A673 (cell line): ENCODE data around the gene LRRC15. TPM values are rescaled to one million over a fixed set of nuclear protein-coding genes. Genes with fewer than 3 reads are reported as not detected.

Experiments
- BruUV-seq: library from RNA; stranded (reverse); fragments of 400-500 nt; replicated peaks from 2 replicates; lab custom pipeline; 2021; lab: Mats Ljungman, UMichigan
- CTCF ChIA-PET: fragments of 300-600 bp; sonication (Branson Sonifier 250); formaldehyde crosslinking; loops from one replicate; lab custom pipeline; 2022; ENCODE audit warnings: antibody characterized with exemption; lab: Charles Lee
- POLR2A ChIA-PET: fragments of 300-600 bp; sonication (Branson Sonifier 250); formaldehyde crosslinking; loops from one replicate; lab custom pipeline; 2022; ENCODE audit warnings: antibody characterized with exemption; ENCODE audit not compliant: low non-redundant PET; lab: Charles Lee
- DNase-seq: peaks from one replicate; pipeline ENCODE4 v3.0.0-alpha.2; 2015; ENCODE audit warnings: low spot score
- H3K27ac ChIP-seq: fragments of 200-600 bp; sonication (generic); 2 replicates; pipeline ENCODE4 v1.5.1; 2016; ENCODE audit warnings: mixed run types, low read depth, mild to moderate bottlenecking, mixed read lengths, antibody characterized with exemption, low read length; ENCODE audit not compliant: poor library complexity, severe bottlenecking
- H3K27me3 ChIP-seq: fragments of 200-600 bp; sonication (generic); replicated peaks from 2 replicates; pipeline ENCODE4 v1.6.1; 2017; ENCODE audit warnings: mixed run types, low read depth, mild to moderate bottlenecking, mixed read lengths, antibody characterized with exemption, low read length; ENCODE audit not compliant: insufficient read depth, poor library complexity
- H3K36me3 ChIP-seq: fragments of 200-600 bp; sonication (generic); 2 replicates; pipeline ENCODE4 v1.6.1; 2016; ENCODE audit warnings: mixed run types, mild to moderate bottlenecking, mixed read lengths, antibody characterized with exemption, low read length; ENCODE audit not compliant: insufficient read depth, poor library complexity, severe bottlenecking
- H3K4me1 ChIP-seq: fragments of 200-600 bp; sonication (generic); 2 replicates; pipeline ENCODE4 v1.6.1; 2017; ENCODE audit warnings: mixed run types, mild to moderate bottlenecking, mixed read lengths, antibody characterized with exemption, low read length; ENCODE audit not compliant: insufficient read depth, poor library complexity, severe bottlenecking
- H3K4me3 ChIP-seq: fragments of 200-600 bp; sonication (generic); 2 replicates; pipeline ENCODE4 v1.5.1; 2016; ENCODE audit warnings: low read depth, mixed run types, mild to moderate bottlenecking, mixed read lengths, low read length; ENCODE audit not compliant: poor library complexity, severe bottlenecking
- H3K9me3 ChIP-seq: fragments of 200-600 bp; sonication (generic); 2 replicates; pipeline ENCODE4 v1.6.1; 2016; ENCODE audit warnings: mixed run types, low read depth, mild to moderate bottlenecking, mixed read lengths, antibody characterized with exemption, low read length; ENCODE audit not compliant: poor library complexity, severe bottlenecking
- CTCF ChIP-seq: fragments of 300-800, 200-600 bp; sonication (generic); conservative IDR thresholded peaks from 2 replicates; pipeline ENCODE4 v1.5.1; 2017; ENCODE audit warnings: low read depth, mild to moderate bottlenecking, antibody characterized with exemption, low read length, moderate library complexity, mixed read lengths
- EZH2 ChIP-seq: fragments of 200-600 bp; sonication (generic); IDR thresholded peaks from 2 replicates; pipeline ENCODE4 v1.6.1; 2017; ENCODE audit warnings: borderline replicate concordance, low read depth, mild to moderate bottlenecking, mixed read lengths, antibody characterized with exemption, low read length; ENCODE audit not compliant: poor library complexity, severe bottlenecking
- intact Hi-C: fragments of 100-400 bp; cut with micrococcal nuclease; formaldehyde crosslinking; loops from one replicate; pipeline ENCODE4 v1.10.0; 2022; ENCODE audit not compliant: unreplicated experiment
- total RNA-seq: library from RNA; stranded (reverse); gene quantifications from 2 replicates; pipeline ENCODE4 v1.2.3, GENCODE V29; 2021

The LRRC15 gene
- total RNA-seq, 1 experiment from 2014 or later, result not detected

GRCh38 chr3:194333212-194333980, 36.1 kb downstream of the LRRC15 start:
- Histone ChIP-seq H3K27ac (peak overlapping the region; percentile 21), H3K4me3 (peak overlapping the region; percentile 57), H3K4me1 (peaks cover 20% of the 10 kb centered on the region), H3K36me3 (no peaks in the 10 kb centered on the region), H3K9me3 (no peaks in the 10 kb centered on the region), H3K27me3 (no peaks in the 10 kb centered on the region)
- peak; percentile 93 for DNase-seq
- TF ChIP-seq EZH2 (no peak), CTCF (peak; percentile 98)
- ChIA-PET POLR2A (no interaction called here), CTCF (interaction anchor here (0.5 to 1.5 kb wide), 6 partner anchors 9 to 553 kb away, joined by 3 to 9 read pairs (median 4); no protein-coding TSS in a partner anchor)
- intact Hi-C loops, result loop anchor here (10.0 kb wide), 2 partner anchors 301 to 931 kb away; partner anchors contain the start of gene TMEM44
- no TSS peak for BruUV-seq

GRCh38 chr3:194332858-194333211, 36.7 kb downstream of the LRRC15 start:
- ChIA-PET POLR2A (no interaction called here), CTCF (interaction anchor here (0.6 kb wide), 1 partner anchor 552 kb away, joined by 3 read pairs; no protein-coding TSS in a partner anchor)
- H3K4me1 ChIP-seq, result peaks cover 20% of the 10 kb centered on the region
- H3K4me3 ChIP-seq, result peak overlapping the region; percentile 57
- no peaks in the 10 kb centered on the region for H3K9me3 ChIP-seq
- TF ChIP-seq CTCF, result no peak
- TF ChIP-seq EZH2, result no peak
- no peaks in the 10 kb centered on the region for H3K36me3 ChIP-seq
- no peaks in the 10 kb centered on the region for H3K27me3 ChIP-seq
- H3K27ac ChIP-seq, result no peak overlapping the region
- intact Hi-C loops, result loop anchor here (10.0 kb wide), 2 partner anchors 302 to 932 kb away; partner anchors contain the start of gene TMEM44
- BruUV-seq, result no TSS peak
- DNase-seq, result no peak

GRCh38 chr3:194330579-194330978, 39.0 kb downstream of the LRRC15 start:
- DNase-seq, result no peak
- Histone ChIP-seq H3K9me3 (no peaks in the 10 kb centered on the region), H3K4me3 (no peak overlapping the region), H3K27me3 (no peaks in the 10 kb centered on the region), H3K27ac (no peak overlapping the region), H3K4me1 (peaks cover 28% of the 10 kb centered on the region), H3K36me3 (no peaks in the 10 kb centered on the region)
- no TSS peak for BruUV-seq
- ChIA-PET POLR2A (no interaction called here), CTCF (no interaction called here)
- intact Hi-C loops, result loop anchor here (10.0 kb wide), 2 partner anchors 304 to 934 kb away; partner anchors contain the start of gene TMEM44
- no peak for TF ChIP-seq CTCF
- TF ChIP-seq EZH2, result no peak
